GM18499 (cell line): ENCODE results near the gene TEX55.
"Not testable (repeated sequence)": the region's sequence is repeated elsewhere in the genome, so short reads cannot be mapped to it uniquely, and the experiment has no call there.

Source experiments
- ATAC-seq: cut with Tn5 transposase; IDR thresholded peaks from one replicate; pipeline ENCODE4 v1.9.1; 2021; ENCODE audit warnings: moderate number of reproducible peaks; ENCODE audit not compliant: insufficient read depth, unreplicated experiment

The TEX55 gene

DNA sequence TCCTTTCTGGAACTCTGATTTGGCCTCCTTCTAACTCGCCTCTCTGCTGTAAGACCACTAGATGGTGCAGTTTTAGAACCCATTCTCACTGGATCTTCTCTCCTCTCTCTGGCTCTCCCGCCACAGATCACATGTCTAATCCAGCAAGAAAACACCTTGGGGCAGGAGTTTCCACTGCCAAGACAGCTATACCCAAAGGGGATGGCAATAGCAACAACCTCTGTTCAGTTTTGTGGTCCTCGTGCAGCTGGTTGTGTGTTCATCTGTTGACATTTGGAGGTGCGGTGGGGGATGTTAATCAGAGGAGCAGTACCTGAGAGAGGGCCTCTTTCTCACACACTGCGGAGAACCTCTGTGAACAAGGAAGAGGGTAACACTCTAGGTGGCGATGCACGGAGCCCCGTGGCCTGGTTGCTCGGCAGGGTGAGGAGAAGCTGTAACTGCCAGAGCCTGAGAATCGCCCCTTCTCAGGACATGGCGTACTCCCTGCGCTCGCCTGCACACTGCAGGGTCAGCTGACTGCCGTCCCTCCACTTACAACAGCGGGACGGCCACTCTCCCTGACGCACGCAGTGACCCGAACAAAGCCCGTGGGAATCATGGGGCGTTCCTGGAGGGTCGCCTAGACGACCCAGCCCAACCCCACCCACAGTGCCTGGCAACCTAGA lies at the start of gene TEX55:
TEX55 (plus strand) TSS at position 666 of the 668 bp plus-strand sequence. CDS start 25 bp downstream, outside the sequence.
- ATAC-seq, result no peak

GRCh38 chr3:119098003-119098402 lies 48.0 kb upstream of the TEX55 start:
- ATAC-seq, result no peak

- no peak for ATAC-seq
Measured at GRCh38 chr3:119098619-119099222, 47.2 kb upstream of the TEX55 start.

- ATAC-seq, result no peak
Measured at GRCh38 chr3:119099785-119100184, 46.2 kb upstream of the TEX55 start.

DNA sequence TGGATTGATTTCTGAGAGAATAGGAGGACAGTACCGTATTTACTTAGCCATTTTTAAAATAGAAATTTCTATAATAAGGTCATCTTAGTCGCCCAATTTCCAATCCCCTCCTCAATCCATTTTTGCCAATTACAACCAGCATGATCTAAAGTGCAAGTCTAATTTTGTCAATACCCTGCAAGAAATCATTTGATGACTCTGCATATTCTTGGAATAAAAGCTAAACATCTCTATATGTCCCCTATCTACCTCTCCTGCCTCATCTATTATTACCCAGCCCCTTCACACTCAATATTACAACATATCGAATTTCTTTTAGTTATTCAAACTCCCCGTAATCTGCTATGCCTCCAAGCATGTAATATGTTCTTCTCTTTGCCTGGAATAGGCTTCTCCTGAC lies 41.9 kb upstream of the TEX55 start:
- ATAC-seq, result no peak

DNA sequence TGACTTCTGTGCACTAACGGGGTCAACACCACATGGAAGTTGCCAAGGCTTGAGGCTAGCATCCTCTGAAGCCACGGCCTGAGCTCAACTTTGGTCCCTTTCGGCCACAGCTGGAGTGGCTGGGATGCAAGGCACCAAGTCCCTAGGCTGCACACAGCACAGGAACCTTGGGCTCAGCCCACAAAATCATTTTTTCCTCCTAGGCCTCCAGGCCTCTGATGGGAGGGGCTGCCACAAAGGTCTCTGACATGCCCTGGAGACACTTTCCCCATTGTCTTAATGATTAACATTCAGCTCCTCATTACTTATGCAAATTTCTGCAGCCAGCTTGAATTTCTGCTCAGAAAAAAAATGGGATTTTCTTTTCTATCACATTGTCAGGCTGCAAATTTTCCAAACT lies 27.6 kb upstream of the TEX55 start:
- ATAC-seq, result not testable (repeated sequence)

GRCh38 chr3:119120480-119120879 lies 25.5 kb upstream of the TEX55 start:
- no peak for ATAC-seq

DNA sequence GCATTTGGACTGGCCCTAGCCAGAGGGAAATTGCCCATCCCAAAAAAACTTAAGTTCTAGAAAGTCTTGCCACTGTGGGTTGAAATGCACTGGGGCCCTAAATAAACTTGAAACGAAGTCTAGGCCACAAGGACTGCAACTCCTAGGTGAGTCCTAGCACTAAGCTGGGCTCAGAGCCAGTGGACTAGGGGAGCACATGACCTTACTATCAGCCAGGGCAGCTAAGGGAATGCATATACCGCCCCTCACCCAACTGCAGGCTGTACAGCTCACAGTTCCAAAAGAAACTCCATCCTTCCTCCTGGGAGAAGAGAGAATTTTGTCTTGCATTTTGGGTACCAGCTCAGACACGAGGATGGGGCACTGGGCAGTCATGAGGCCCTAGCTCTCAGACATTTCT lies 23.6 kb upstream of the TEX55 start:
- no peak for ATAC-seq

GRCh38 chr3:119125342-119125741 lies 20.6 kb upstream of the TEX55 start:
- ATAC-seq, result no peak

DNA sequence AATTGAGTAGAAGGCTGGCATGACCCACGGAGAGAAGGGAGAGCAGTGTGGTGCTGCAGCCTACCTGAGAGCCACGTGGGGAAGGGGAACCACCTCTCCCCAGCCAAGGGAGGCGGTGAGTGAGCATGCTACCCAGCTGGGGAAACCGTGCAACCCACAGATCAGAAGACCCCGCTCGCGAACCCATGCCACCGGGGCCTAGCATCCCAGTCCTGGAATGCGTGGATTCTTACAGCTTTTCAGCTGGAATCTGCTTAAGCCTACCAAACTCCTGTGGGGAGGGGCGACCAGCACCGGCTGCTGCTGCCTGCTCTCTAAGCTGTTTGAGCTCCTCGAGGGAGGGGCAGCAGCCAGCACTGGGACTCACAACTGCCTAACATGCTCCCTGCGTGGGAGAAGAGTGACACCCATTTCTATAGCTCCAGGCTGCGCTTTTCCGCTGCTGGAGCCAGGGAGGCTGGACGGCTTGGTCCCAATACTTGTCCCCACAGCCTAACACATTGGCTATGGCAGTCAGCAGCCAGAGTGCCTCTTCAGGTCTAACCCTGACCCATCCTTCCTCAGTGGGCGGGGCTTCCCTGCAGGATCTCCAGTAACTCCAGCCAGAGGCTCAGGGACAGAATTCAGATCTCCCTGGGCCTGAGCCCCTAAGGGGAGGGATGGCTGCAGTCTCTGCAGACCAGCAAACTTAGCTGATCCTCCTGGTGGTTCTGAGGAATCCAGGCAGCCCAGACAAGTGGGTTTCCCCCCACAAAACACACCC lies 20.0 kb upstream of the TEX55 start:
- ATAC-seq, result no peak

GRCh38 chr3:119130291-119130690 lies 15.7 kb upstream of the TEX55 start:
- not testable (repeated sequence) for ATAC-seq

GRCh38 chr3:119132291-119132690 lies 13.7 kb upstream of the TEX55 start:
- not testable (repeated sequence) for ATAC-seq

- ATAC-seq, result not testable (repeated sequence)
Measured at GRCh38 chr3:119139360-119139759, 6.6 kb upstream of the TEX55 start.

GRCh38 chr3:119140466-119140865 lies 5.5 kb upstream of the TEX55 start:
- no peak for ATAC-seq

GRCh38 chr3:119145128-119145499 lies 851 bp upstream of the TEX55 start:
- ATAC-seq, result no peak

DNA sequence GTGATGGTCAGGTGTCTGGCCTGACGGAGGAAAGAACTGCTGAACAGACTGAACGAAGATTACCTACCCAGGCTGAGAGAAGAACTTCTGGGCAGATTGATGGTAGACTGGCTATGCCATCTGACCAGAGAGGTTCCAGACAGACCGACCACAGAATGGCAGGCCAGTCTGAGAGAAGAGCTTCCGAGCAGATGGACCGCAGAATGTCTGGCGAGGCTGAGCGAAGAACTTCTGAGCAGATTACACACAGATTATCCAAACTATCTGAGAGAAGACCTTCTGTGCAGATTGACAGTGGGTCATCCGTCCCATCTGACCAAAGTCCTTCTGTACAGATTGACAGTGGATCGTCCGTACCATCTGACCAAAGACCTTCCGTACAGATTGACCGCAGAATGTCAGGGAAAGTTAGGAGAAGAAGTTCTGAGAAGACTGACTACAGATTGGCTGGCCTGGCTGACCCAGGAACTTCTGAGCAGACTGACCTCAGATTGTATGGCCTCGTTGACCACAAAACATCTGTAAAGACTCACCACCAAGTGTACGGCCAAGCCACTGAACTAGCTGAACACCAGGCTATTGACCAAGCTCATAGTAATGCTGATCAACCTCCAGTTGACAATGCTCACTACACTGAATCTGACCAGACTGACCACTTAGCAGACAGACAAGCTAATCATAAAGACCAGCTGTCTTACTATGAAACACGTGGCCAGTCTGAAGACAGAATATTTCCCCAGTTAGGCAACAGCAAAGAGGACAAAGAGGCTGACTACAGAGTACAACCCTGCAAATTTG lies 812 bp downstream of the TEX55 start:
- no peak for ATAC-seq

GRCh38 chr3:119147494-119147893 lies 1.5 kb downstream of the TEX55 start:
- ATAC-seq, result no peak

- no peak for ATAC-seq
Measured at GRCh38 chr3:119148493-119149180, 2.7 kb downstream of the TEX55 start.

DNA sequence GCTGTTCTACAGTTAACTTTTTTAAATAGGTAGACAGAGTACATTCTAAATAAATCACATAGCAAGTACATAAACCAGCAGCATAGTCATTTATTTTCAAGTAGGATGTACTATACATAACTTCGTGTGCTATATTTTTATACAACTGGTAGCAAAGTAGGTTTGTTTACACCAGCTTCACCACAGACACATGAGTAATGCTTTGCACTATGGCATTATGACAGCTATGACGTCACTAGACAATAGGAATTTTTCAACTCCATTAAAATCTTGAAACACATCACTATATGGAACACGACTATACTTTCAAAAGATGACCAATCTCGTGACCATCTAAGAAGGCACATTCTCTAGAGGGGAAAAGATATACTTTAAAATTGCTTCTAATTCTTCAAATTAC lies 3.5 kb downstream of the TEX55 start:
- ATAC-seq, result no peak

DNA sequence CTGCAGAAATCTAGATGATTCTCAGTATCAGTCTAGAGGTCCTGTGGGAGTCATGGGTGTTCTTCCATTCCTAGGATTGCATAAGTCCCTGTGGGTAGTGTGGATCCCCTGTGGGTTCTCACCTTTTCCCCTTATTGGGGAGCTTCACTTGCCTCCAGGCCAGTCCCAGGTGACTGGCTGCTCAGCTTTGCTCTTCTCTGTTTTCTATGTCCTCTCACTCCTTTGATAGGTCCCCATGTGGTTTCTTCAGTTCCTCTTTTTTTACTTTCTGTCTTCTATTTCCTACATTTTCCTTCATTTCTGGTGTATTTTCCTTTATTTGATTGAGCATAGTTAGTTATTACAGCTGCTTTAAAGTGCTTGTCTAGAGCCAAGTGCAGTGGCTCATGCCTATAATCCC lies 10.9 kb downstream of the TEX55 start:
- ATAC-seq, result no peak
